PC-3 (cell line): ENCODE data around the gene MKRN2. TPM values are rescaled to one million over a fixed set of nuclear protein-coding genes. Genes with fewer than 3 reads are reported as not detected.
A peak's percentile ranks its signal among the peaks of the same experiment; 100 is the strongest.

Experiments used
- ATAC-seq: fragments of 200-7000 bp; cut with Tn5 transposase; 2 replicates; pipeline ENCODE4 v1.9.1; 2020; ENCODE audit warnings: mild to moderate bottlenecking, moderate library complexity
- BruUV-seq: library from RNA; stranded (reverse); fragments of 400-500 nt; replicated peaks from 2 replicates; lab custom pipeline; 2021; lab: Mats Ljungman, UMichigan
- CTCF ChIA-PET: fragments of 300-600 bp; sonication (Branson Sonifier 250); formaldehyde crosslinking; loops from one replicate; lab custom pipeline; 2022; ENCODE audit warnings: antibody characterized with exemption; lab: Charles Lee
- POLR2A ChIA-PET: fragments of 300-600 bp; sonication (Branson Sonifier 250); formaldehyde crosslinking; loops from one replicate; lab custom pipeline; 2022; ENCODE audit warnings: antibody characterized with exemption; ENCODE audit not compliant: unreplicated experiment; lab: Charles Lee
- DNase-seq: peaks from one replicate; pipeline ENCODE4 v3.0.0-alpha.2; 2015
- H2AFZ ChIP-seq: fragments of 300-600 bp; sonication (generic); 2 replicates; pipeline ENCODE4 v1.6.0; 2016; ENCODE audit warnings: antibody characterized with exemption, low read length
- H3F3A ChIP-seq: fragments of 300-600 bp; sonication (generic); one replicate; pipeline ENCODE4 v1.6.0; 2017; ENCODE audit warnings: antibody characterized with exemption, low read length, control low read depth, mild to moderate bottlenecking; ENCODE audit not compliant: unreplicated experiment
- H3K27ac ChIP-seq: fragments of 300-600 bp; sonication (generic); 2 replicates; pipeline ENCODE4 v1.5.1; 2016; ENCODE audit warnings: mild to moderate bottlenecking, low read length
- H3K27me3 ChIP-seq: fragments of 300-600 bp; sonication (generic); 2 replicates; pipeline ENCODE4 v1.6.1; 2016; ENCODE audit warnings: low read length, mixed read lengths
- H3K36me3 ChIP-seq: fragments of 300-600 bp; sonication (generic); 2 replicates; pipeline ENCODE4 v1.6.1; 2016; ENCODE audit warnings: low read depth, mixed run types, low read length, mixed read lengths
- H3K4me1 ChIP-seq: fragments of 300-600 bp; sonication (generic); 2 replicates; pipeline ENCODE4 v1.5.1; 2016; ENCODE audit warnings: low read length; ENCODE audit not compliant: insufficient read depth
- H3K4me2 ChIP-seq: fragments of 300-600 bp; sonication (generic); 2 replicates; pipeline ENCODE4 v1.6.0; 2016; ENCODE audit warnings: low read length
- H3K4me3 ChIP-seq: fragments of 300-600 bp; sonication (generic); 2 replicates; pipeline ENCODE4 v1.5.1; 2016; ENCODE audit warnings: mild to moderate bottlenecking, low read length, mixed read lengths
- H3K79me2 ChIP-seq: fragments of 300-600 bp; sonication (generic); 2 replicates; pipeline ENCODE4 v1.6.1; 2017; ENCODE audit warnings: low read length, mixed read lengths
- H3K9ac ChIP-seq: fragments of 300-600 bp; sonication (generic); 2 replicates; pipeline ENCODE4 v1.6.0; 2016; ENCODE audit warnings: mild to moderate bottlenecking, low read length
- H3K9me2 ChIP-seq: fragments of 300-600 bp; sonication (generic); replicated peaks from 2 replicates; pipeline ENCODE4 v1.6.1; 2016; ENCODE audit warnings: mixed run types, low read length, mixed read lengths
- H3K9me3 ChIP-seq: fragments of 300-600 bp; sonication (generic); 2 replicates; pipeline ENCODE4 v1.6.1; 2016; ENCODE audit warnings: low read length, mixed read lengths
- H4K20me1 ChIP-seq: fragments of 300-600 bp; sonication (generic); 2 replicates; pipeline ENCODE4 v1.6.1; 2016; ENCODE audit warnings: low read length, mixed read lengths
- CTCF ChIP-seq: fragments of 300-600 bp; sonication (generic); conservative IDR thresholded peaks from 2 replicates; pipeline ENCODE4 v1.5.1; 2017; ENCODE audit warnings: antibody characterized with exemption, low read depth, mild to moderate bottlenecking, low read length
- EZH2 ChIP-seq: fragments of 300-600 bp; sonication (generic); IDR thresholded peaks from one replicate; pipeline ENCODE4 v1.6.1; 2017; ENCODE audit warnings: antibody characterized with exemption, mild to moderate bottlenecking, low read length; ENCODE audit not compliant: unreplicated experiment
- EZH2phosphoT487 ChIP-seq: fragments of 300-600 bp; sonication (generic); IDR thresholded peaks from 2 replicates; pipeline ENCODE4 v1.6.1; 2018; ENCODE audit warnings: mild to moderate bottlenecking, antibody characterized with exemption, low read length, borderline replicate concordance
- intact Hi-C: fragments of 100-400 bp; cut with micrococcal nuclease; formaldehyde crosslinking; loops from 2 replicates; pipeline ENCODE4 v1.9.0; 2023
- total RNA-seq: library from RNA; depleted of rRNA; stranded (reverse); fragments of >200 nt; gene quantifications from 2 replicates; pipeline ENCODE4 v1.2.3, GENCODE V29; 2014

MKRN2 gene
- total RNA-seq, 1 experiment from 2014 or later = 45.8 TPM

DNA sequence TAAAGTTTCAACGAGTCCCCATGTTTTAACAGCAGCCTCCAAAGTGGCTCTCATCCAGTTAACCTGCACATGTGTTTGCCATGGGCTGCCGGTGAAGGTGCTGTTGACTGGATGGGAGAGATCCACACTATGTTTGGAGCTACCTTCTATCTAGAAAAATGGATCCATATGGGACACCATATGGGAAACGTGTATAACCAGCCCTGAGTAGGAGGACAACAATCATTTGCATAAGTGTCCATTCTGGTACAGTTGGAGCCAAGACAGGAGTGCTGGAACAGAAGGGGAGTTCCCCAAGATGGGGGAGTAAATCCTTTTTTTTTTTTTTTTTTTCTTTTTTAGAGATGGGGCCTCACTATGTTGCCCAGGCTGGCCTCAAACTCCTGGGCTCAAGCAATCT, 36.6 kb downstream of the MKRN2 start:
- ChIA-PET CTCF (no interaction called here), POLR2A (no interaction called here)
- ATAC-seq (no peak), DNase-seq (no peak)
- Histone ChIP-seq H3K9me3 (no peaks in the 10 kb centered on the region), H3K9ac (no peak overlapping the region), H3K4me2 (no peak overlapping the region), H3K4me1 (no peaks in the 10 kb centered on the region), H3K4me3 (no peak overlapping the region), H3K36me3 (peaks cover 52% of the 10 kb centered on the region), H3K27me3 (no peaks in the 10 kb centered on the region), H2AFZ (no peak overlapping the region), H4K20me1 (0 out of 2 replicates have a peak, but pooled peaks cover 3% of the 10 kb centered on the region), H3K9me2 (no peaks in the 10 kb centered on the region), H3K27ac (no peak overlapping the region), H3K79me2 (no peaks in the 10 kb centered on the region), H3F3A (no peaks in the 10 kb centered on the region)
- intact Hi-C loops = loop anchor here (5.0 kb wide), 1 partner anchor 39 kb away; no protein-coding TSS in a partner anchor
- TF ChIP-seq EZH2phosphoT487 (no peak), EZH2 (no peak), CTCF (no peak)
- BruUV-seq = no TSS peak

DNA sequence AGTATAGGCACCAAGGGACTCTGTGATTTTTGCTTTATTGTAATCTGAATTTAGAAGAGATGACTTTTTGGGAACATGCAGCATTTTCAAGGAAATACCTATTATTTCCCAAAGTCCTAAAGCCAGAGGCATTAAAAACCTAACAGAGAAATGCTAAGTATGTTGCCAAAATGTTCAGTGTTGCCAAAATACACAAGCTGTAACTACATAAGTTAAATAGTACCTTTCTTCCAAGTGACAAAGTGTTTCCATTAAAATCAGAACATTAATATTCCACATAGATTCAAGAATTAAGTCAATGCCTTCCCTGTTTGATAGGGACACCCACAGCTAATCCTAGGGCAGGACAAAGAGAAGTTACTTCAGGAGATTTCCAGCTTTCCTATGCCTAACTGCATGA, 42.0 kb downstream of the MKRN2 start:
- Histone ChIP-seq H3K9ac (no peak overlapping the region), H3K9me3 (no peaks in the 10 kb centered on the region), H3K4me3 (no peak overlapping the region), H3K9me2 (no peaks in the 10 kb centered on the region), H2AFZ (no peak overlapping the region), H3F3A (no peaks in the 10 kb centered on the region), H3K27me3 (no peaks in the 10 kb centered on the region), H3K4me2 (no peak overlapping the region), H3K4me1 (no peaks in the 10 kb centered on the region), H3K79me2 (no peaks in the 10 kb centered on the region), H4K20me1 (no peaks in the 10 kb centered on the region), H3K27ac (no peak overlapping the region), H3K36me3 (peaks cover 71% of the 10 kb centered on the region)
- BruUV-seq = no TSS peak
- CTCF ChIA-PET = interaction anchor here (0.6 kb wide), 1 partner anchor 387 kb away, joined by 5 read pairs; no protein-coding TSS in a partner anchor
- no peak for TF ChIP-seq EZH2
- DNase-seq (no peak), ATAC-seq (no peak)
- POLR2A ChIA-PET = no interaction called here
- intact Hi-C loops = no loop called here

DNA sequence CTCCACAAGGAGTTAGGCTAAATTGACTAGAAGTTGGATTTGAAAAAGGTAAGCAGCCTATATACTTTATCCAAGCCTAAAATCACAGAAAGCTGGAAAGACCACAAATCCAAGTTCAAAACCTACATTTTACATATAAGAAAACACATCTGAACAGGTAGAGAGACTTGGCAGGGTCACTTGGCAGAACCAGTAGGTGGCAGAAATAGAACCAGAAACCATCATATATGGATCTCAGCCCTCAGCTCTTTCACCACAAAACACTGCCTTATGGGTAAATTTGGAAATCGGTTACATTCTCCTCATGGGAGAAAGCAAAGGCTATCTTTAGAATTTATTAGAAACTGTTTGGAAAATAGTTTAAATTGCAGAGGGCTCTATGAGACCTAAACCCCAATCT, 44.2 kb downstream of the MKRN2 start:
- ChIA-PET POLR2A (no interaction called here), CTCF (interaction anchor here (1.0 kb wide), 1 partner anchor 209 kb away, joined by 4 read pairs; no protein-coding TSS in a partner anchor)
- no TSS peak for BruUV-seq
- TF ChIP-seq EZH2 = no peak
- TF ChIP-seq EZH2phosphoT487 = no peak
- peak; percentile 52 for TF ChIP-seq CTCF
- Histone ChIP-seq H3K9me3 (no peaks in the 10 kb centered on the region), H2AFZ (no peak overlapping the region), H4K20me1 (no peaks in the 10 kb centered on the region), H3K79me2 (no peaks in the 10 kb centered on the region), H3K36me3 (peaks cover 76% of the 10 kb centered on the region), H3K4me3 (no peak overlapping the region), H3K9me2 (no peaks in the 10 kb centered on the region), H3K9ac (no peak overlapping the region), H3K27ac (no peak overlapping the region), H3K27me3 (no peaks in the 10 kb centered on the region), H3K4me1 (no peaks in the 10 kb centered on the region), H3K4me2 (no peak overlapping the region), H3F3A (peaks cover 2% of the 10 kb centered on the region)
- intact Hi-C loops = loop anchor here (1.0 to 2.0 kb wide), 3 partner anchors 58 to 291 kb away; no protein-coding TSS in a partner anchor
- peak; percentile 68 for ATAC-seq
- DNase-seq = peak; percentile 28
